ENCODE data around the gene SPOCD1.

Gene SPOCD1

DNA sequence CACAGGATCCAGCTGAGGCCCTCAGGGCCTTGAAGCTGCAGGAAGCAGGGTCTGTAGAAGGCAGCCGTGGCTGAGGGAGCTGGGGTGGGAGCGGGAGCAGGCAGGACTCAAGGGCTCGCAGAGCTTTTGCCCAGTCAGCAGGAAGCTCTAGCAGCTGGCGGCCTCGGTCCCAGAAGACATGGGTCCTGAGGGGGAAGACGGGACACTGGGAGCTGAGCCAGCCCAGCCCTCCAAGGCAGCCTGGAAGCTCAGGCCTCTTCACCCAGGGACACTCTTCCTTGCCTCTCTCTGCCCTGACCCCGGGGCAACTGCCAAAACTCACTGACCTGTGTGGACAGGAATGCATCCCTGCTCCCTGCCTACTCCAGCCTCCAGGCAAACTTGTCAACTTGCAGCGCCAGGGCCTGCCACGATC lies 60.6 kb downstream of the SPOCD1 start:
- H3K27ac Mint-ChIP-seq, result no peak overlapping the region
- DNase-seq (ENCODE audit: low spot score in 2 of 2), result no peak

DNA sequence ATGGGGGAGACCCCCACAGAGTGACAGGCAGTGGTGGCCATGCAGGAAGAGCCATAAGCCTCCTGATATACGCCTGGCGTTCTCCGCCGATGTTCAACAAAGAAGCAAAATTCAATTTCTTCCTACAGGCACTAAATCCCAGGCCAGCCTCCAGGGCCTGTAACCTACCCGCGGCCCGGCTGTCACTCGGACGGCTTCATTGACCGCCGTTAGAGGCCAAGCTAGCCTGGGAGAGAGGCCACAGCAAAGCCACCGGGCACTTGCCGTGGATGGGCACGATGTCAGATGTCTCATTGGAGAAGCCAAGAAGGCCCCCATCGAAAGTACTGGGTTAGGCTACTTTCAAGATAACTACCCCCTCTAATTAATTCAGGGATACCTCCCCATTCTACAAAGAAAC lies 61.4 kb downstream of the SPOCD1 start:
- no peak for DNase-seq (ENCODE audit: low spot score in 2 of 2)
- Mint-ChIP-seq H3K36me3 (no peaks in the 10 kb centered on the region), H3K9me3 (no peaks in the 10 kb centered on the region), H3K4me3 (no peak overlapping the region), H3K27ac (no peak overlapping the region), H3K4me1 (peaks cover 37% of the 10 kb centered on the region)
- no peak for ATAC-seq

More for the DNA sequence above, 60.6 kb downstream of the SPOCD1 start:
- H3K4me3 Mint-ChIP-seq, result no peak overlapping the region
- no peak for ATAC-seq
- no peaks in the 10 kb centered on the region for H3K36me3 Mint-ChIP-seq
- peaks cover 37% of the 10 kb centered on the region for H3K4me1 Mint-ChIP-seq
- no peaks in the 10 kb centered on the region for H3K9me3 Mint-ChIP-seq

DNA sequence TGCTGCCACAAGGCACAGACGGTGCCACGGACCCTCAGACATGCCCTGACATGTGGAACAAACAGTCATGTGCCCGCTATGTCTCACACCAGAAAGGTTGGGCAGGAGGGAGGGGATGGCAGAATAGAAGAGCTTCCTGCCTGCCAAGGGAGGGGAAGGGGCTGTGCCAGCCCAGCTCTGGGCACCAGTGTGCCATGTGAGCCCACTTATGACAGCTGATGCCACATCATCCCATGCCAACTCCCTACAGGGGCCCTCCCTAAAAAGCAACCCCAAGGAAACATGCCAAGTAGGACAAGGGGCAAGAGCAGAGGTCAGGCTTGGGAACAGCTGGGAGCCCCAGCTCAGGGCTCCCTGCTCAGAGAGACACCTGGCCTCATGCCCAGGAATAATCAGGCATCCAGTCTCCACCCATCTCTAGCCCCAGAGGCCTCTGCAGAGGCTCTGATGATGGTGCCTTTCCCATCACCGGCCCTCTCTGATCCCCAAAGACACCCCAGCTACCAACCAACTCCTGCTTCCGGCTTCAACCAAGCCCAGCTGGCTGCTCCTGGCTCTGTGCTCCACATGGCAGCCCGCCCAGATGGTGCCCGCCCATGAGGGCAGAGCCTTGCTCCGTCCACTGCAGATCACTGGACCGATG lies 62.0 kb downstream of the SPOCD1 start:
- no peak for DNase-seq (ENCODE audit: low spot score in 2 of 2)
- peak overlapping the region; percentile 39 for H3K27ac Mint-ChIP-seq
- peaks cover 38% of the 10 kb centered on the region for H3K4me1 Mint-ChIP-seq
- H3K9me3 Mint-ChIP-seq, result no peaks in the 10 kb centered on the region
- no peaks in the 10 kb centered on the region for H3K36me3 Mint-ChIP-seq
- H3K4me3 Mint-ChIP-seq, result no peak overlapping the region
- no peak for ATAC-seq

DNA sequence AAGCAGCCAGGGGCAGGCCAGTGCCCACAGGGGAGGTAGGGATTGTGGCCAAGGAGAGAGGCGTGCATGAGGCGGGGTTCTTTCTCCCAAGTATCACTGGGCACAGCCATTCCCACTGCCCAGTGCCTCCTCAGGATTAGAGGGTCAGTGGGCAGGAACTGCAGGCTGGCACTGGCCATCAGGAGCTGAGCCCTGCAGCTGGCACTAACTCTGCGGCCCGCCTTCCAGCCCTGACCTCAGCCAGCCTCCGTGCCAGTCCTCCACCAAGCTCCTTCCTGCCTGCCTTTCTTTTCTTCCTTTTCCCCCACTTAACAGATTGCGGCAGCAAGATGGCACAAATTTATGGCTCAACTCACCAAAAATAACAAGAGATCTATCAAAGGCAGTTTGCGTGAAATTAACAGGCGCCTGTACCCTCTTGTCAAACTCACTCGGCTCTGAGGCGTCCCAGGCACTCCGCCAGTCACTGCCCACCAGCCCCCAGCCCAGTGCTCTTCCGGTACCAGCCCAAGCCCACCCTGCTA lies 62.8 kb downstream of the SPOCD1 start:
- H3K4me1 Mint-ChIP-seq, result peaks cover 47% of the 10 kb centered on the region

DNA sequence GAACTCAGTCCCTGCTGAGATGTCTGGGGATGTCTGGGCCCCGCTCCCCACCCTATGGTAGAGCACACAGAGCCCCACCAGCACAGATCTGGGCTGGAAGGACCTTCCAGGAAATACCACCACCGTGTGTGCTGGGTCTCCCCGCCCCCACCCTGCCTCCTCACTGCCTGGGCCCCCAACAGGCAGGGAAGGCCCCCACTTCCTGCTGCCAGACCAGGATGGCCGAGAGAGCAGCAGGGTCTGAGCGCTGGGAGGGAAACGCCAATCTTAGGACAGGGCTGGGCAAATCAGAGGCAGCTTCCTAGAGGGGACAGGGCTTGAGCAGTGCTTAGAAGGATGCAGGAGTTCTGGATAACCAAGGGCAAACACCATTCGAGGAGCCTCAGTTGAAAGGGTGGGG lies 63.6 kb downstream of the SPOCD1 start:
- no peak for ATAC-seq
- DNase-seq (ENCODE audit: low spot score in 2 of 2), result no peak
- H3K4me1 Mint-ChIP-seq, result peaks cover 54% of the 10 kb centered on the region
- no peaks in the 10 kb centered on the region for H3K36me3 Mint-ChIP-seq
- H3K9me3 Mint-ChIP-seq, result no peaks in the 10 kb centered on the region
- peak overlapping the region; percentile 10 for H3K4me3 Mint-ChIP-seq
- peak overlapping the region; percentile 69 for H3K27ac Mint-ChIP-seq

More for the DNA sequence above, 62.8 kb downstream of the SPOCD1 start:
- Mint-ChIP-seq H3K9me3 (no peaks in the 10 kb centered on the region), H3K36me3 (no peaks in the 10 kb centered on the region), H3K4me3 (no peak overlapping the region), H3K27ac (peak overlapping the region; percentile 69)
- DNase-seq (ENCODE audit: low spot score in 2 of 2), result no peak
- ATAC-seq, result no peak

DNA sequence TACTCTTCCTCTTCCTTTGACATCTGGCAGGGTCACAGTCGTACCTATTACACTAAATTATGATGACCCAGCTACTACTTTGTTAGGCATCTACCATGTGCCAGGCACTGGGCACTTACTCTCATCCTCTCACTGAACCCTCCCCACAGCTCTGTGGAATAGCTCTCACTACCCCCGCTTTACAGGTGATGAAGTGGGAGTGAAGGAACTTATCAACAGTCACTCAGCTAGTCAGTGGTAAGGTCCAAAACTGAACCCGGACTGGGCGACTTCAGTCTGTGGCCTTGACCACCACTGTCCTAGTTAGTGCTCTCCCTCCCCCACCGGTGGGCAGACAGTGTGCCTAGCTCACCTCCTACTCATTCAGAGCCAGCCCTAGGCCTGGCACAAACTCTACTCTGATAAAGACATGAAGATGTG lies 64.0 kb downstream of the SPOCD1 start:
- peak overlapping the region; percentile 69 for H3K27ac Mint-ChIP-seq
- H3K9me3 Mint-ChIP-seq, result no peaks in the 10 kb centered on the region
- H3K36me3 Mint-ChIP-seq, result no peaks in the 10 kb centered on the region
- H3K4me3 Mint-ChIP-seq, result peak overlapping the region; percentile 10
- no peak for DNase-seq (ENCODE audit: low spot score in 2 of 2)
- ATAC-seq, result no peak
- peaks cover 58% of the 10 kb centered on the region for H3K4me1 Mint-ChIP-seq

DNA sequence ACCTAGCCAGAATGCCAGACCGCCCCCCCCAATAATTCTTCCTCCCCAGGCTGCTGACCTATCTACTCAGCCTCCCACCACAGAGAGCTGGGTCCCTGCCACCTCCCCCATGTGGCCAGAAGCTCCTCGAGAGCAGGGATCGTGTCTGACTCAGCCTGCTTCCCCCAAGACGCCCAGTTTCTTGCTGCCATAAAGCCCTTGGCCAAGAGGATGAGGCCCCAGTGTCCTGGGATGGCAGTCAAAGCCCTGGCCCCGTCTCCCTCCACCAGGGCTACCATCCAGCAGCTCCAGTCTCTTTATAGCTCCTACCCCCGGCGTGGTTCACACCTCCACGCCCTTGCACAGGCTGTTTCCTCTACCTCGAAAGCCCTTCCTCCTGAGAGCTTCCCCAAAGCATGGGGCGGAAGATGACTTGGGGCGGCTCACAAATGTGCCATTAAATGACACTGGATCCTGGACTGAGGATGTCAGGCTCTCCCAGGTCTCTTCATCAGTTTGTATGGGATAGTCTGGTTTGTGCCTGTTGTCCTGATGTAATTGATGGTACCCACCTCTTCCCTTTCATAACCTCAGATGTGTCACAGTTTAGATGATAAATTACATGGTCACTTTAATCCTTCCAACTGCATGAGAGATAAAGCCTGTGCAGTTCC lies 64.8 kb downstream of the SPOCD1 start:
- no peaks in the 10 kb centered on the region for H3K36me3 Mint-ChIP-seq
- H3K4me1 Mint-ChIP-seq, result peaks cover 67% of the 10 kb centered on the region
- peak; percentile 67 for ATAC-seq
- no peak for DNase-seq (ENCODE audit: low spot score in 2 of 2)
- H3K27ac Mint-ChIP-seq, result peak overlapping the region; percentile 69
- no peaks in the 10 kb centered on the region for H3K9me3 Mint-ChIP-seq
- H3K4me3 Mint-ChIP-seq, result peak overlapping the region; percentile 56

DNA sequence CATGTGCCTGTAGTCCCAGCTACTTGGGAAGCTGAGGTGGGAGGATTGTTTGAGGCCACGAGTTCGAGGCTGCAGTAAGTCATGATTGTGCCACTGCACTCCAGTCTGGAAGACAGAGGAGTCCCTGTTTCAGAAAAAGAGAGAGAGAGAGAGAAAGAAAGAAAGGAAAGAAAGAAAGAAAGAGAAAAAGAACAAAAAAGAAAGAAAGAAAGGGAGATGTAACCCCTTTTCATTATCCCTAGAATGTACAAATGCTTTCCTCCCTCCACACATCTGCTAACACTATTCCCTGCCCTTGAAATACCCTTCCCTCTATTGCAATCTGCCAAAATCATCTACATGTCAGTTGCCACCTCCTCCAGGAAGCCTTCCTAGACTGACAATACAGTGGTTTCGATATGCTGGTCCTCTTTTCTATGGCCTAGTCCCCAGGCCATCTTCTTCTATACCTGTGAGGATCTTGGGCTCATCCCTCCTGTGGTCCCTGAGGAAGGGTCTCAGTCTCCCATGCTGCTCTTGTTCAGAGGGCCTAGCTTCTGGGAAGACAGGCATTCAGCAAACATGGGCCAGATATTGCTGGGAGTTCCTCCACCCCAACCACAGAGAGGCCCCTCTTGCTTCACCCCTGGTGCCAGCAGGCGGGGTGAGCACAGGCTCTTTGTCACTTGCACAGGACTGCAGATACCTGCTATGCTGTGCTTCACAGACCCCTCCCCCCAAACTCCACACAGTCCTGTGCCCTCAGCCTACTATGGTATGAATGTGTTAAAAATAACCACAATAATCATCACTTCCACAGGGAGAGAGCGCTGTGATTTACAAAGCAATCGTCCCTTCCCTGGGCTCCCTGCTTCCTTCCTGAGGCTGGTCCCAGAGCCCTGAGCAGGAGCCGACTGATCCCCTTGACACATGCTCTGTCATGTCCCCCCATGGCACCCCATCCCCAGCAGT lies 65.8 kb downstream of the SPOCD1 start:
- DNase-seq (ENCODE audit: low spot score in 2 of 2) (no peak), ATAC-seq (no peak)
- H3K4me3 Mint-ChIP-seq, result peak overlapping the region; percentile 56
- H3K9me3 Mint-ChIP-seq, result no peaks in the 10 kb centered on the region
- H3K36me3 Mint-ChIP-seq, result no peaks in the 10 kb centered on the region
- peak overlapping the region; percentile 69 for H3K27ac Mint-ChIP-seq
- peaks cover 74% of the 10 kb centered on the region for H3K4me1 Mint-ChIP-seq

DNA sequence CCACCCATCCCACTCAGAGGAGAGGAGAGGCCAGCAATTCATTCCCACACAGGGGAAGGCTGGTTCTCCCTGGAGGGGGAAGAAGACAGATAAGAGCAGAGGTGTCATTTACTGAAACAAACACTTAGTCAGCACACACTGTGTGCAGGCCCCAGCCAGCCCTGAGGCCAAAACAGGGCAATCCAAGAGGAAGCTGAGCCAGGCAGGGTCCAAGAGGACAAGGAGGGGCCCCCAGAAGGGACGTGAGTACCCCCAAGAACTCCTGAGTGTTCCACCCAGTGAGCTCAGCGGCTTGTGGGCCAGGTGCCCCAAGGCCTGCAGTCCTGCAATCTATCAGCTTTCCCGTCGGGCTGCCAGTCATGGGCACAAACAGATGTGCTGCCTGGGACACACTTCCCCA lies 67.5 kb downstream of the SPOCD1 start:
- DNase-seq (ENCODE audit: low spot score in 2 of 2) (no peak), ATAC-seq (no peak)
- no peaks in the 10 kb centered on the region for H3K36me3 Mint-ChIP-seq
- peak overlapping the region; percentile 60 for H3K27ac Mint-ChIP-seq
- H3K4me3 Mint-ChIP-seq, result no peak overlapping the region
- peaks cover 85% of the 10 kb centered on the region for H3K4me1 Mint-ChIP-seq
- no peaks in the 10 kb centered on the region for H3K9me3 Mint-ChIP-seq

DNA sequence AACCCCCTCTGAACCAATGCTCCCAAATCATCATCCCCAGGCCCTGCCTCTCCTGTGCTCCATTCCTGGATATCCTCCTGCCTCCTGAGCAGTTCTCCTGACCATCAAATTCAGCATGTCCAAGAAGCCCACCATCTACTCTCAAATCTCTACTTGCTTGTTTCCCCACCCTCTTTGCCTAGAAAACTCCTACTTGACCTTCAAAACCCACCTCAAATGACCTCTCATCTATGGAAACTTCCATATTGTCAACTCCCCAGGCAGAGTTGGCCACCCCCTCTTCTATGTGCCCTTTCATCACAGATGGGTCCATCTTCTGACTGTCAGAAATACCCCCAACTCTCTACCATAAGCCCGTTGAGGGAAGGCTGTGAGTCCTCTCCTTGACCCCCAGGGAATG lies 68.5 kb downstream of the SPOCD1 start:
- Mint-ChIP-seq H3K4me3 (peak overlapping the region; percentile 58), H3K27ac (peak overlapping the region; percentile 87), H3K4me1 (peaks cover 82% of the 10 kb centered on the region), H3K9me3 (no peaks in the 10 kb centered on the region), H3K36me3 (no peaks in the 10 kb centered on the region)
- ATAC-seq, result no peak
- DNase-seq (ENCODE audit: low spot score in 2 of 2), result no peak

DNA sequence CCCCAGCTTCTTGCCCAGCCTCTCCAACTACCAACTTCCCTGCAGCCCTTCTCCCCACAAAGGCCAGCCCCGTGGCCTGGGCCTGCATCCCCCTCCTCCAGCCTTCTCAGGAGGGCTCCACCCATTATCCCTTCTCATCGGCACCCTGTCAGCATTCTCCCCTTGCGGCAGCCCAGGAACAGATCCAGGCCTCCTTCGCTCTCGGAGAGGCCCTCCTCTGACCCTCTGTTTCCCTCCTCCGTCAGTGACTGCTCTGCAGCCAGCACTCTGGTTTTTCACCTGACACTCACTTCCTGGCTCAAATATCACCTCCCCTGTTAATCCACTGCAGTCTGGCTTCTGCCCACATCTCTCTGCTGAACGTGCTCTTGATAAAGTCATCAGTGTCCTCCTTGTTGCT lies 69.1 kb downstream of the SPOCD1 start:
- ATAC-seq (peak; percentile 42), DNase-seq (ENCODE audit: low spot score in 2 of 2) (no peak)
- H3K4me3 Mint-ChIP-seq, result peak overlapping the region; percentile 58
- H3K36me3 Mint-ChIP-seq, result no peaks in the 10 kb centered on the region
- peak overlapping the region; percentile 87 for H3K27ac Mint-ChIP-seq
- H3K4me1 Mint-ChIP-seq, result peaks cover 76% of the 10 kb centered on the region
- no peaks in the 10 kb centered on the region for H3K9me3 Mint-ChIP-seq

DNA sequence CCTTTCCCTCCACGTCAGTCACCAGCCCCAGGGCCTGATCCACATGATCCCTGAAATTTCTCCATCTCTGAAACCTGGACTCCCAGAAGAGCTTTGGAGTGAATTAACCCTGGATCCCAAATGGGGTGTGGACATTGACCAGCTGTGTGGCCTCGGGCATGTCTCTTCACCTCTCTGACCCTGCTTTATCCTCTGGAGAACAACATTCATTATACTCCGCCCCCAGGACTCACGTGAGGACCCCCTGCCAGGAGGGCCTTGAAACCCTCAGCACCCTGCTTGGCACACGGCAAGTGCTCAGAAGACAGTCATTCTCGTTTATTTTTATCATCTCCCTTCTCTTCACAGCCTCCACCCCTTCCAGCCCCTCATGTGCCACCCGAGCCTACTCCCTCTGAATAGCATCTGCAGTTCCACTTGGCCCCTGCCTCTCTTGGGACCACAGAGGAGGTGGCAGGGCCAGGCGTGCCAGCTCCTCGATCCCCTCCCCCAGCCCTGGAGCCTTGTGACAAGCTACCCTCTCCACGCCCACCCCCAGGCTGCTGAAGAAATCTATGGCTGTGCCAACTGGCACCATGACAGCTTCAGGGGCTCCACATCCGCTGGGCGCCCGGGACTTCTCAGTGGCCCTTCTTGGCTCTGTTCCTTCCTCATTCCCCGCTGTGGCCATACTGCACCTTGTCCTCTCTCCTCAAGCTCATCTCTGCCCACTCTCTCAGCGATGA lies 69.7 kb downstream of the SPOCD1 start:
- DNase-seq (ENCODE audit: low spot score in 2 of 2), result no peak
- H3K4me1 Mint-ChIP-seq, result peaks cover 70% of the 10 kb centered on the region
- no peaks in the 10 kb centered on the region for H3K36me3 Mint-ChIP-seq
- H3K27ac Mint-ChIP-seq, result peak overlapping the region; percentile 87
- no peaks in the 10 kb centered on the region for H3K9me3 Mint-ChIP-seq
- no peak for ATAC-seq
- H3K4me3 Mint-ChIP-seq, result peak overlapping the region; percentile 58

DNA sequence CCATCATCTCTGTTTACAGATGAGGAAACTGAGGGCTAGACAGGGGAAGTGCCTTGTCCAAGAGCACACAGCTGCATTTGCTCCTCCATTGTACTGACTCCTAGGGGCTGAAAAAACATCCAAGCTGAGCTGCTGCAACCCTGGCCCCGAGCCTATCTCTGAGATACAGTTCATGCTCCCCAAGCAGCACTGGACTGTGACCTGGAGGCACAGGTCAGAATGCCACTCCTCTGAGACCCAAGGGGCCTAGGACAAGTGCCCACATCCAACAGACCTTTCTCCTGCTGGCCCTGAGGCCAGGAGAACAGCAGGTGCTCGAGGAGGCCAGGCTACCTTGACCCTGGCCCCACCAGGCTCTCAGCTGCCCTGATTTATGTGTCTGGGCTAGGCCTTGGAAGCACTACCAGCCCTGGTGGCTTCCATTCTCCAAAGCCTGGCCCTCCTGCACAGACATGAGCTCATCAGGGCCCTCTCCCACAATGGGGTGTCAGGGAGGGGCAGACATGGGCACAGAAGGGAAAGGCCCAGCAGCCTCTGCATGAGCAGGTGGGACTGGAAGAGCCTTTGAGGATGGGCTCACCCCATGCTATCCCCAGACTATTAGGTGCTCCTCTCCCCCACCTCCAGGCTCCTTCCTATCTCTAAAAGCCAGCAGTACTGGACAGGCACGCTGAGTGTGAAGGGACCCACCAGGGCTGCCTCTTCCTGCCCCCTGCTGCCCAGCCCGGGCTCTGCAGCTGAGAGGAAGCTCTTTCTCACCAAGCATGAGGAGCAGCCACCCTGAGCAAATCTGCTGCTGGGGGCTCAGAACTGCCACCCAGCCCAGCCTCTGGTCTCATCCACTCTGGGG lies 70.5 kb downstream of the SPOCD1 start:
- Mint-ChIP-seq H3K27ac (no peak overlapping the region), H3K36me3 (no peaks in the 10 kb centered on the region), H3K4me3 (no peak overlapping the region), H3K4me1 (peaks cover 64% of the 10 kb centered on the region), H3K9me3 (no peaks in the 10 kb centered on the region)
- peak; percentile 83 for ATAC-seq
- peak; percentile 51 to 83 for DNase-seq (ENCODE audit: low spot score in 2 of 2)
